MV-4-11 (cell line): ENCODE data around the gene KMT2E.
"Not testable (repeated sequence)": the region's sequence is repeated elsewhere in the genome, so short reads cannot be mapped to it uniquely, and the experiment has no call there.

Experiments used
- DNase-seq: peaks from one replicate; lab custom pipeline; 2025; lab: John Stamatoyannopoulos, UW

Gene KMT2E, protein sequence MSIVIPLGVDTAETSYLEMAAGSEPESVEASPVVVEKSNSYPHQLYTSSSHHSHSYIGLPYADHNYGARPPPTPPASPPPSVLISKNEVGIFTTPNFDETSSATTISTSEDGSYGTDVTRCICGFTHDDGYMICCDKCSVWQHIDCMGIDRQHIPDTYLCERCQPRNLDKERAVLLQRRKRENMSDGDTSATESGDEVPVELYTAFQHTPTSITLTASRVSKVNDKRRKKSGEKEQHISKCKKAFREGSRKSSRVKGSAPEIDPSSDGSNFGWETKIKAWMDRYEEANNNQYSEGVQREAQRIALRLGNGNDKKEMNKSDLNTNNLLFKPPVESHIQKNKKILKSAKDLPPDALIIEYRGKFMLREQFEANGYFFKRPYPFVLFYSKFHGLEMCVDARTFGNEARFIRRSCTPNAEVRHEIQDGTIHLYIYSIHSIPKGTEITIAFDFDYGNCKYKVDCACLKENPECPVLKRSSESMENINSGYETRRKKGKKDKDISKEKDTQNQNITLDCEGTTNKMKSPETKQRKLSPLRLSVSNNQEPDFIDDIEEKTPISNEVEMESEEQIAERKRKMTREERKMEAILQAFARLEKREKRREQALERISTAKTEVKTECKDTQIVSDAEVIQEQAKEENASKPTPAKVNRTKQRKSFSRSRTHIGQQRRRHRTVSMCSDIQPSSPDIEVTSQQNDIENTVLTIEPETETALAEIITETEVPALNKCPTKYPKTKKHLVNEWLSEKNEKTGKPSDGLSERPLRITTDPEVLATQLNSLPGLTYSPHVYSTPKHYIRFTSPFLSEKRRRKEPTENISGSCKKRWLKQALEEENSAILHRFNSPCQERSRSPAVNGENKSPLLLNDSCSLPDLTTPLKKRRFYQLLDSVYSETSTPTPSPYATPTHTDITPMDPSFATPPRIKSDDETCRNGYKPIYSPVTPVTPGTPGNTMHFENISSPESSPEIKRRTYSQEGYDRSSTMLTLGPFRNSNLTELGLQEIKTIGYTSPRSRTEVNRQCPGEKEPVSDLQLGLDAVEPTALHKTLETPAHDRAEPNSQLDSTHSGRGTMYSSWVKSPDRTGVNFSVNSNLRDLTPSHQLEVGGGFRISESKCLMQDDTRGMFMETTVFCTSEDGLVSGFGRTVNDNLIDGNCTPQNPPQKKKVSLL (N-terminal part only)

GRCh38 chr7:105013816-105014692 lies at the start of gene KMT2E:
KMT2E (plus strand) TSS chr7:105014205; CDS start chr7:105040953, 26,748 bp downstream.
- DNase-seq, result peak; percentile 78

- no peak for DNase-seq
Measured at GRCh38 chr7:104964626-104965236, 49.3 kb upstream of the KMT2E start.

- no peak for DNase-seq
Measured at GRCh38 chr7:104966022-104966421, 48.0 kb upstream of the KMT2E start.

DNA sequence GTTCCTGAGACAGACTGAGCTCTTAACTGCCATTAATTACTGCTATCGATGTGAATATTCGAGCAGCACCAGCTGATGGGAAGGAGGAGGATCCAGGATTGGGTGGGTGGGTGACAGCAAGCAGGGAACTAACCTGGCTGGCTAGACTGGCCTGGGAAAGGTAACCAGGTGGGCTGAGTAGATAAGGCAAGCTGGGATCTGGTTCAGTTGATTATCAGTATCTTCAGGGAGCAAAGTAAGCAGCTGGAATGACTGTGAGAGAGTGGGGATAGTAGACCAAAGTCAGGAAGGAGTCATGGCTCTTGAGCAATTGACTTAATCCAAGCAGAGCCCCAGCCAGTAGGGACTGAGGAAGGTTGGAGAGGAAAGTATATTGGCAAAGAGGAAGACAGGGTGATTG lies 46.9 kb upstream of the KMT2E start:
- peak; percentile 25 for DNase-seq

GRCh38 chr7:104967595-104967994 lies 46.4 kb upstream of the KMT2E start:
- no peak for DNase-seq

GRCh38 chr7:104968648-104969047 lies 45.4 kb upstream of the KMT2E start:
- no peak for DNase-seq

- peak; percentile 17 for DNase-seq
Measured at GRCh38 chr7:104969183-104969582, 44.8 kb upstream of the KMT2E start.

DNA sequence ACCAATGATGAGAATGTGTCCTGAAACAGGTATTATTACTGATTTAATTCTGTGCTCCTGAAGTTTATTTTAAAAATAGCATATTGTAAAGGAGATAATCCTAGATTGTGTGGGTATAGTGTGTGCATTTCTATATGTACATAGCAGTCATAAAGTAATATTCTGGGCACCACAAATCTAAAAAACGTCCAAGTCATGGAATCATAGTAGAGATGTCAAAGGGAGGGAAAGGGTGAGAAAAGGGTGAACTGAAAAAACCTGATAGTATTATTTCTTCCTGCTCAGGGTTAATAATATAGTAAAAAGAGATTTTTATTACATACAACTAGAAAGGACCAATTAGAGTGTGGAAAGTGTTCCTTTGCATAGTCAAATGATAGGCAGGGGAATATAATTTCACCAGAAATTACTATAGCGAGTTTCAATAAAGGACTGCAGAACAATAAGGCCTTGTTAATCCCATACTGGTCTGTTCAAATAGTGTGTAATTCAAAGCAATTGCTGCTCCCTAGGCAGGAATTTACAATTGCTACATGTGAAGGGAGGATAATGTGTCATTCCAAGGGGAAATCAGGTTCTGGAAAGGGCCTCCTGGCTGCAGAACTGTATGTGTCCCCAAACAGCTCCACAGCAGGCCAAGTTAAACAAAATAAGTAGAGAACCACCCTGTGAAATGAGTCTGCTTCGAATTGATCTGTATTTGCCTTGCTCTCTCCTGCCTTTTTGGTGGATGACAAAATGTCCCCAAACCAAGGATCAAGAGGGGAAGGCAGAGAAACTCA lies 42.5 kb upstream of the KMT2E start:
- DNase-seq, result no peak

GRCh38 chr7:104972500-104972899 lies 41.5 kb upstream of the KMT2E start:
- no peak for DNase-seq

DNA sequence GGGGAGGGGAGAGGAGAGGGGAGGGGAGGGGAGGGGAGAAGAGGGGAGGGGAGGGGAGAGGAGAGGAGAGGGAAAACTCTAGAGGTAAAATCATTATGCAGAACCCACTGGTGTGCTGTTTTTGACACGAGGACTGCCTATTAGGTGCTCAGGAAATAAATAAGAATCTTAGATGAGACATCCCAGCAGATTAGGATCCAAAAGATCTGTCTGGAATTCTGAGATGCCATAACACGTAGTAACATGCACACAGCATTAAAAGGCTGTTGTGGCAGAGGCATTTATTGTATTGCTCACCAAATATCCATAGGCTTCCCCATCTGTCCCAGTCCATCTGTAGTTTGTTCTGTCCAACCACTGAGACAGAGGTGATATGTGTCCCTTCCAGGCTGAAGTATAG lies 40.8 kb upstream of the KMT2E start:
- no peak for DNase-seq

GRCh38 chr7:104973909-104974415 lies 40.0 kb upstream of the KMT2E start:
- peak; percentile 33 for DNase-seq

GRCh38 chr7:104975553-104975952 lies 38.5 kb upstream of the KMT2E start:
- not testable (repeated sequence) for DNase-seq

GRCh38 chr7:104976966-104977636 lies 36.9 kb upstream of the KMT2E start:
- DNase-seq, result no peak

- no peak for DNase-seq
Measured at GRCh38 chr7:104978460-104978859, 35.5 kb upstream of the KMT2E start.

DNA sequence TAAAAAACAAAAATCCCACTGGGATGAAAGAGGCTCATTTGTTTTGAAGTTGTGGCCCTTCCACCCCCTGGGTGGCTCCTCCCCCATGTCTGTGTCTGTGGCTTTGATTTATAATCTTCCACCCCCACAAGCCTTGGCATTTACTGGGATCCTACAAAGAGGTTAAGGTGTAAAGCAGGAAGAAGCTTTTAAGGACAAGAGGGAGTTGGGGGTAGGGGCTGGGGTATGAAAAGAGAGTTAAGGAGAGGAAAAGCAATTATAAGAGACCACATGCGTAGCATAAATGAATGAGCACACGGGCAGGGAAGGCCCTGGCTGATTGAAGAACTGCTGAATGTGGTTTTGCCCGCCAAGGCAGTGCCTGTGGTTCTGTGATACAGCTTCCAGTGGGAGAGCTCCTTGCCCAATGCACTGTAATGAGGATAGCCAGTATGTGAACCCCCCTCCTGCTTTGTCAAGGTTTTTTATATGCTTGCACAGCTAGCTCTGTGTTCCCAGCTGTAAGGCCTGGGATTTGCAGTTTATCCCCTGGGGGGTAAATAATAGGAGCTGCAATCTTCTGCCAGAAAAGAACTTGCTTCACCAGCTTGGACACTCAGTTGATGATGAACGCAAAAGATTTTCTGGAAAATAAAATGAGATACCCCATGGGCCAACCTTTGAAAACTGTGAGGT lies 34.7 kb upstream of the KMT2E start:
- DNase-seq, result peak; percentile 52

- DNase-seq, result no peak
Measured at GRCh38 chr7:104980440-104980839, 33.6 kb upstream of the KMT2E start.

- DNase-seq, result peak; percentile 58
Measured at GRCh38 chr7:104980841-104981671, 32.9 kb upstream of the KMT2E start.

GRCh38 chr7:104981672-104982037 lies 32.4 kb upstream of the KMT2E start:
- DNase-seq, result peak; percentile 19
